ENCODE measurements around the gene NEFH.
"Not testable (repeated sequence)": the region's sequence is repeated elsewhere in the genome, so short reads cannot be mapped to it uniquely, and the experiment has no call there.

NEFH gene

DNA sequence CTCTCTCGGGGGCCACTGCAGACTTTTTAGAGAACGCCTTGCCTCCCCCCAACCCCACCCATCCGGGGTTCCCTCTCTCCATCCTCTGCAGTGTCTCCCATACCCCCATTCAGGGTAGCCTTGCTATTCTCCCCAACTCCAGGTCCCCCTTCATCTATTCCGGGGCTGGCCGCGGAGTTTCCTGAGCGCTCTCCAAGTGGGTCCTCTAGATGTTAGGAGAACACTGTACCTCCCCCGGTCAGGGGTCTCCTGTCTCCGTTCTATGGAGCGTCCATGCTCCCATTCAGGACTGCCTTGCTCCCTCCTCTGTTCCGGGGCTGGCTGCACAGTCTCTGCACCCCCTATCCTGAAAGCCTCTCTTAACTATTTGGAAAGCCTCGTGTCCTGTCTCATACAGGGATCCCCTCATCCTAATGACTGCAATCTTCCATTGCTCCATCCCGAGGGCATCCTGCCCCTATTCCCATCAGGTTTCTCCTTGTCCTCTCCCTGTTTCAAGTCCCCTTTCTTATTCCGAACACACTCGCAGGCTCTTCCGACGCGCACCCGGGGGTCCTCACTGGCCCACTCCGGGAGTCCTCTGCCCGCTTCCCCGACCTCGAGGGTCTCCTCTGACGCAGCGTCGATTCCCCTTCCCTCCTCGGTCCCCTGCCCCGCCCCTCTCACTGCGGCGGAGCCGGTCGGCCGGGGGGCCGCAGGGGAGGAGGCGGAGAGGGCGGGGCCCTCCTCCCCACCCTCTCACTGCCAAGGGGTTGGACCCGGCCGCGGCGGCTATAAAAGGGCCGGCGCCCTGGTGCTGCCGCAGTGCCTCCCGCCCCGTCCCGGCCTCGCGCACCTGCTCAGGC, at the start of gene NEFH:
Gene NEFH (plus strand): TSS at position 802 of the 845 bp plus-strand sequence. CDS start 45 bp downstream, outside the sequence.
- DNase-seq = peak; percentile 44

DNA sequence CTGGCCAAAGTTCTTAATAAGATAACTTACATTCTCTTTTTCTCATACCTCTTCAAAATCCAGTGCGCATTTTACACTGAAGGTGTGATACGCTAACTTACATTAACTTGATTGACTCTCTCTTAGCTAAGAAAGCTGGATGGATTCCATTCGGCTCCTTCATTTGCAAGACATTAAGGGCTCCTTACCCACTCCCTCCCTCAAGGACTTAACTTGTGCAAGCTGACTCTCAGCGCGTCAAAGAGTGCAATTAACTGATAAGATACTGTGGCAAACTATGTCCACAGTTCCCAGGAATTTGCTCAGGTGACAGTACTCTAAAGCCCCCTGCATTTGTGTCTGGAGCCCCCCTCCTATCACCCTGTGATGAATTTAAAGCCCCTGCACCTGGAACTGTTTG, 48.0 kb upstream of the NEFH start:
- no peak for DNase-seq

- no peak for DNase-seq
Observed at GRCh38 chr22:29433856-29434255, 46.2 kb upstream of the NEFH start.

DNA sequence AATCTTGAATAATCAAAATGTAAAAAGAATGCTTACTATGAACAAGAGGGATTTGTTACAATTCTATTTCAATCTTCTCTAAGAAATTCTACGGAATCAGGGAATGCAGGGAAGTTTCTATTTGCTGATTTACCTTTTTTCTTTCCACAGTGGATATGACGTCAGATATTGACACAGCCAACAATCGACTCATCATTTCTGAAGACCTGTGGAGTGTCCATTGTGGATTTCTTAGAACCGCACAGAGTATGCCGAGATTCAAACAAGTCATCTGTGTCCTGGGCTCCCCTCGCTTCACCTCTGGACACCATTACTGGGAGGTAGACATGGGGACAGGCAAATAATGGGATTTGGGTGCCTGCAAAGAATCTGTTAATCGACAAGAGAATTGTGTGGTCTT, 45.7 kb upstream of the NEFH start:
- no peak for DNase-seq

DNA sequence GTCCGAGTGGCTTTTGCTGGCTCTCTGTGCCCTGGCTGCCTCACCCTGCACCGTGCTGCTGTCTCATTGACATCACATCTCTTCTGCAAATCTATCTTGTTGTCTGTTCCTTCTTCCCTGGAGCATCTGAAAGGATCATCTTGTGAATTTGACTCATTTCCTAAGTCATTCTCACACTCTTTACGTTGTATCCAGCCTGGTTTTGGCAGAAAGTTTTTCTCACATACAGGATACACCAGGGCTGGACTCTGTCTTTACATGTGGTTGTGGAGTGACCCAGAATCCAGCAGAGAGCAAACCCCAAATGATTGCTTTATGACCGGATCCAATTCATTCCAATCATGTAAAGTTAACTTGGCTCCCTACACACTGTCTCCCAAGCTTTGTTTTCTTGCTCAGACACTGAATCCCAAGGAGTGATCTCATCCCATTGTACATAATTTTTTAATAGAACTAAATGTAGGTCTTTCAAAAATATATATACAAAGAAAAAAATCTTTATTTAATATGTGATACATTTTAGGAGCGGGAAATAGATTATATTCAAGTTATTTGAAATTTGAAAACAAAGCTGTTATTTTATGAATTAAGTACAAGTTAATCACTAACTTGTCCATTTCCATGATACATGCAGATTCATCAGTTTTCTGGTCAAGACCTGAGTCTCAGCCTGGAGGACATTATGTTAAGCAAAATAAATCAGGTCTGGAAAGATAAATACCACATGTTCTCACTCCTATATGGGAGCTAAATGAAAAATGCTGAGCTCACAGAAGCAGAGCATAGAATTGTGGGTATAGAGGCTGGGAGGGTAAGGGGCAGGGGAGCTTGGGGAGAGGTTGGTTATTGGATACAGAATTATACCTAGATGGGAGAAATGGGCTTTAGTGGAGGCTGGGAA, 44.5 kb upstream of the NEFH start:
- DNase-seq = no peak

- DNase-seq = not testable (repeated sequence)
Observed at GRCh38 chr22:29438283-29438682, 41.7 kb upstream of the NEFH start, which contains the start of gene RFPL1. TSS of gene RFPL1 (plus strand) at chr22:29438583.

DNA sequence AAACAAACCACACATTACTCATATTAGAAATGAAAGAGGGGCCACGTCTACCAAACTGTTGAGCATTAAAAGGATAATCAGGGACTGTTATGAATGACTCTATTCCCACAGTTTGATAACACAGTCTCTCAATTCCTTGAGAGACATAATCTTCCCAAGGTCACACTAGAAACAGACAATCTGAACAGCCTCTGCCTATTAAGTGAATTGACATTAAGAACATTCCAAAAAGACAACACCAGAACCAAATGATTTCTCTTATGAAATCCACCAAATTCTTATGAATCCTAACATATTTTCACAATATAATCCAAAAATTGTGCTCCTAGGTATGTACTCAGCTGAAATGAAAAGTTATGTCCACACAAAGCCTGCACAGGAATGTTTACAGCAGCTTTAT, 37.0 kb upstream of the NEFH start:
- DNase-seq = no peak

DNA sequence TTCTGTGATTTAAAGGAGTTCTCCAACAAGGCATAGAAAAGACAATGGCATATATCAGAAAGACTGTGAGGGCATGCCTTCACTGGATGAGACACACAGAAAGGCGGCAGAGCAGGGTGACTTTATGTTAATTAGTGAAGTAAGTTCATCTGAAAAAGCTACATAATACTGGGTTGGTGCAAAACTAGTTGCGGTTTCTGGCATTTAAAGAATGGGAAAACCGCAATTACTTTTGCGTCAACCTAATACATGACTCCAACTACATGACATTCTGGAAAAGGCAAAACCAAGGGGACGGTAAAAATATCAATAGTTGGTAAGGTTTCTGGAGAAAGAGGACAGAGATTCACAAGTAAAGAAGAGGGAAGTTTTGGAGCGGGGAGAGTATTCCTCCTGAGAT, 36.6 kb upstream of the NEFH start:
- DNase-seq = no peak

DNA sequence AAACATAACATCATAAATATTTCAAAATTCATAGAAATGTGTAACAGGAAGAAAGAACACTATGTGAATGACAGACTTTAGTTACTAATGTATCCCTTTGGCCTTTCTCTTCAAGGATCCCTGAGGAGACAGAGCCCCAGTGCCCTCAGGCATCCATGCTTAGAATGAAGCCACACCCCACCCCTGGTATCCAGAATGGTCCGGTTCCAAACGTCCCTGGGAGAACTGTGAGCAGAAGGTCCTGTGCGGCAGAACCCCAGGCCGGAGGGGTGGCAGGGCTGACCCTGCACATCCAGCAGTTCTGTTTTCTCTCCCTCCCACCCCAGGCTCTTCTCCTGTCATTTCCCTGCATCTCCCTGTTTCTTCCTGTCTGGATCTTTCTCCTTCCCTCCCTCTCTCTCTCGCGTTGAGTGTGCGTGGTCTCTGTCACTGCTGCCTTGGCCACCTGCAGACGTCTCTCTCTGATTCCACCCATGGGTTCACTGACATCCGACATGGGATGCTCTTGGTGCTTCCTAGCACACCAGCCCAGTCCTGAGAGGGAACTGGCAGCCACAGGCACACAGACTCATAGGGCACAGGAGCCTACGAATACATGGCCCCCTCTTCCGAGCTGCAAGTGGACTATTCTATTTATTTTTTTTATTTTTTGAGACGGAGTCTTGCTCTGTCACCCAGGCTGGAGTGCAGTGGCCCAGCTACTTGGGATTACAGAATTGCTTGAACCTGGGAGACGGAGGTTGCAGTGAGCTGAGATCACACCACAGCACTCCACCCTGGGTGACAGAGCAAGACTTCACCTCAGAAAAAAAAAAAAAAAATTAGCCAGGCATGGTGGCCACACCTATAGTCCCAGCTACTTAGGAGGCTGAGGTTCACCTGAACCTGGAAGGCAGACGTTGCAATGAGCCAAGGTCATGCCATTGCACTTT, 35.9 kb upstream of the NEFH start:
- no peak for DNase-seq

DNA sequence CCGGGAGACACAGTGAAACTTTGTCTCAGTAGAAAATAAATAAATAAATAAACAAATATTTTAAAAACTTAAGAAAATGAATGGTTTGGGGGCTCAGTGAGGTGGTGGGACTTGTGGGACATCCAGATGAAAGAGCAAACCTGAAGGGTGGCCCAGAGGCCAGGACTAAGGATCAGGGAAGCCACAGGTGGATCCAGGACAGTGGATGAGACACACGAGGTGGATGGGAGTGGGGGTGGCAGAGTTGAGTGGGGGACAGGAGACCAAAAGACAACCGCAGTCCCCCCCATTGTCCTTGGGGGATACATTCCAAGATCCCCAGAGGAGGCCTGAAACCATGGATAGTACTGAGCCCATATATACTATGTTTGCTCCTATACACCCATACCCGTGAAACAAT, 34.5 kb upstream of the NEFH start:
- no peak for DNase-seq

DNA sequence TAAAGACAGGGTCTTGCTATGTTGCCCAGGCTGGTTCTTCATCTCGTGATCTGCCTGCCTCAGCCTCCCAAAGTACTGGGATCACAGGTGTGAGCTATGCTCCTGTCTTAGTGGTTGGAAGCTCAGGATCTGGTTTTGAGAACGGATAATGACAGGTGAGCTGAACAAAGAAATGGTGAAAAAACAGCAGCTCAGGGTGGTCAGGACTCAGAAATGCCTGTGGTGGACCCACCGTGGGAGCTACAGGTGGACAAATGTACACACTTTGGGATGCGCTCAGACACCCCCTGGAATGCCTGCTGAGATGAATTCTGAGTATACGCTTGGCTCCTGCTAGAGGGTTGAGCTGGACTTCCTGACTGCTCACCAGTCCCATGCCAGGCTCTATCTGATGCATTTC, 32.1 kb upstream of the NEFH start:
- DNase-seq = no peak

- DNase-seq = no peak
Observed at GRCh38 chr22:29449296-29449875, 30.6 kb upstream of the NEFH start.

DNA sequence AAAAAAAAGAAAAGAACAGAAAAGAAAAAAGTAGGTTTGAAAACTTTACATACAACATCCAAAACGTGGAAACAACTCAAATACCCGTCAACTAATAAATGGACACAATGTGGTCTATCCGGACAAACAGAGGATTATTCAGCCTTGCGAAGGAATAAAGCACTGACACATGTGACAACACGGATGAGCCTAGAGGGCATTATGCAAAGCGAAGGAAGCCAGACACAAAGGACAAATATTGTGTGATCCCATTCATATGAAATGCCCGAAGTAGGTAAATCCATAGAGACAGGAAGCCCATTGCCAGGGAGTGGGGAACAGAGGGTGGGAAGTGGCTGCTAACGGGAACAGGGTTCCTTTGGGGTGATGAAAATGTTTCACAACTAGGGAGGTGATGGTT, 29.8 kb upstream of the NEFH start:
- DNase-seq = no peak

GRCh38 chr22:29451863-29452262, 28.2 kb upstream of the NEFH start:
- no peak for DNase-seq

GRCh38 chr22:29454276-29454675, 25.7 kb upstream of the NEFH start:
- DNase-seq = no peak

GRCh38 chr22:29456211-29456671, 23.8 kb upstream of the NEFH start:
- DNase-seq = no peak

GRCh38 chr22:29457730-29458129, 22.3 kb upstream of the NEFH start:
- no peak for DNase-seq

- no peak for DNase-seq
Observed at GRCh38 chr22:29458551-29458950, 21.5 kb upstream of the NEFH start.

- no peak for DNase-seq
Observed at GRCh38 chr22:29459773-29460172, 20.2 kb upstream of the NEFH start.

DNA sequence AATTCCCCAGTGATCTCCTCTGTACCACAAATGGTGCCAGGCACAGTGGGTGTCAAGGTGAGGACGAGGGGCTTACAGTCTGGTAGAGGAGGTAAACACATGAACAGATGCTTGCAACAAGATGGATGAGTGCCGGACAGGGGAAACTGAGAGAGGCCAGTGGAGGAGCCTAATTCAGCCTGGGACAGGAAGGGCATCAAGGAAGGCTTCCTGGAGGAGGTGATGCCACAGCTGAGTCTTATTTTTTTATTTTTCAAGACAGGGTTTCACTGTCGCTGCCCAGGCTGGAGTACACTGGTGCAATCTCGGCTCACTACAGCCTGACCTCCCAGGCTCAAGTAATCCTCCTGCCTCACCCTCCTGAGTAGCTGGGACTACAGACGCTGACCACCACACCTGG, 18.8 kb upstream of the NEFH start:
- no peak for DNase-seq

- DNase-seq = no peak
Observed at GRCh38 chr22:29463629-29464028, 16.4 kb upstream of the NEFH start.

DNA sequence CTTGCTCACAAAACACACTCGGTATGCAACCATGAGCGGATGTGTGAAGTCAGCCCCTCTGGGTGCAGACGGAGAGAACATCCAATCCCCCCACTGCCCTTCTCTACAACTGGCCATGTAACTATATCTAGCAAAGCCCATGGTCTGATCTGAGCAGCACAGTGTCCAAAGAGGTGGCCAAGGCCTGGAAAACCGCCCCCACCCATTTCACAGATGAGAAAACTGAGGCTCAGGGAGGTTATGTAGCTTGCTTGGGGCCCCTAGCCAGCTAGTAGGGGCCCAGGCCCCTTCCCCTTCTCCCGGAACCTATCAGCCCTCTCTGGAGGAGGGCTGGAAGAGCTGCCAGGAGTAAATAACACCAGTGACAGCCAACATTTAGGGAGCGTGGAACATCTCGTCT, 15.4 kb upstream of the NEFH start:
- no peak for DNase-seq

Measured in NCI-H1694 treated with DMSO at 0.1 percent for 48 hours (cell line).